Esophagus muscularis mucosa (tissue), 4 donors: ENCODE data around the gene TSPAN7.

ENCODE experiments used
- EP300 ChIP-seq: sonication (generic); formaldehyde crosslinking; IDR thresholded peaks from one replicate; pipeline ENCODE4 v1.6.1; 2017; ENCODE audit warnings: antibody characterized with exemption
- POLR2A ChIP-seq: fragments of 450-650 bp; IDR thresholded peaks from one replicate; pipeline ENCODE4 v1.6.1; 2017; ENCODE audit warnings: antibody characterized with exemption, moderate library complexity, mild to moderate bottlenecking, low read depth
- POLR2AphosphoS5 ChIP-seq, 2 donors: sonication (generic); formaldehyde crosslinking; IDR thresholded peaks; one replicate each; pipeline ENCODE4 v1.6.1; 2017; ENCODE audit warnings: antibody characterized with exemption in 2 of 2
- TF ChIP-seq, protein P1 (sequence below), 3 experiments: fragments of 200-600 bp in 2 of 3; fragments of 450-650 bp in 1 of 3; sonication (generic) in 2 of 3; IDR thresholded peaks; one replicate each; pipeline ENCODE4 v1.5.1; 2017 to 2019; ENCODE audit warnings: antibody characterized with exemption in 3 of 3, mild to moderate bottlenecking in 2 of 3, moderate library complexity in 1 of 3

DNA sequence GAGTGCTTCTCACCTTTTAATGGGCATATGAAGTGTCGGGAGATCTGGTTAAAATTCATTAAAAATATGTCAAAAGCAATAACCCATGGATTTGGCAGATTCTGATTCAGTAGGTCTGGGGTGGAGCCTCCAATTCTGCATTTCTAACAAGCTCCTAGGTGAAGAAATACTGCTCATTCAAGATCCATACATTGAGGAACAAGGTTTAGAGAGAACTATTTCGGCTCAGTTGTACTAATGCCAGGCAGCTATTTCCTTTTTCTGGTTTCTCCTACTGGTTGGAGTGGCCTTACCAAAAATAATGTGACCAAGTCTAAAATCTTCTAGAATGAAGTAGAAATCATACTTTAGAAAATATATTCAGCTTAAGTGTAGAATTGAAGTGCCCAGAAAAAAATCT, 117.5 kb downstream of the TSPAN7 start:
- TF ChIP-seq POLR2A = no peak
- TF ChIP-seq, protein P1, sequence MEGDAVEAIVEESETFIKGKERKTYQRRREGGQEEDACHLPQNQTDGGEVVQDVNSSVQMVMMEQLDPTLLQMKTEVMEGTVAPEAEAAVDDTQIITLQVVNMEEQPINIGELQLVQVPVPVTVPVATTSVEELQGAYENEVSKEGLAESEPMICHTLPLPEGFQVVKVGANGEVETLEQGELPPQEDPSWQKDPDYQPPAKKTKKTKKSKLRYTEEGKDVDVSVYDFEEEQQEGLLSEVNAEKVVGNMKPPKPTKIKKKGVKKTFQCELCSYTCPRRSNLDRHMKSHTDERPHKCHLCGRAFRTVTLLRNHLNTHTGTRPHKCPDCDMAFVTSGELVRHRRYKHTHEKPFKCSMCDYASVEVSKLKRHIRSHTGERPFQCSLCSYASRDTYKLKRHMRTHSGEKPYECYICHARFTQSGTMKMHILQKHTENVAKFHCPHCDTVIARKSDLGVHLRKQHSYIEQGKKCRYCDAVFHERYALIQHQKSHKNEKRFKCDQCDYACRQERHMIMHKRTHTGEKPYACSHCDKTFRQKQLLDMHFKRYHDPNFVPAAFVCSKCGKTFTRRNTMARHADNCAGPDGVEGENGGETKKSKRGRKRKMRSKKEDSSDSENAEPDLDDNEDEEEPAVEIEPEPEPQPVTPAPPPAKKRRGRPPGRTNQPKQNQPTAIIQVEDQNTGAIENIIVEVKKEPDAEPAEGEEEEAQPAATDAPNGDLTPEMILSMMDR (IDR thresholded peaks at IDR 0.05) = no peak
- no peak for TF ChIP-seq EP300
- no peak for TF ChIP-seq POLR2AphosphoS5 (IDR thresholded peaks at IDR 0.05)
